GM23338 (cell line): ENCODE data around the gene STMN3. TPM values are rescaled to one million over a fixed set of nuclear protein-coding genes. Genes with fewer than 3 reads are reported as not detected.

Experiments used
- ATAC-seq: fragments of 200-7000 bp; cut with Tn5 transposase; 3 replicates; pipeline ENCODE4 v1.9.1; 2020
- DNase-seq: peaks from one replicate; pipeline ENCODE4 v3.0.0-alpha.2; 2015; ENCODE audit warnings: low spot score
- H2AFZ ChIP-seq: fragments of 200-600 bp; sonication (generic); 2 replicates; pipeline ENCODE4 v1.8.0; 2016; ENCODE audit warnings: antibody characterized with exemption, mild to moderate bottlenecking, moderate library complexity
- H3F3A ChIP-seq: fragments of 200-600 bp; sonication (generic); replicated peaks from 2 replicates; pipeline ENCODE4 v1.8.0; 2017; ENCODE audit warnings: antibody characterized with exemption, mixed run types, low read depth
- H3K27ac ChIP-seq: fragments of 200-600 bp; sonication (generic); 2 replicates; pipeline ENCODE4 v1.6.1; 2016; ENCODE audit warnings: low read depth
- H3K27me3 ChIP-seq: fragments of 200-600 bp; sonication (generic); 2 replicates; pipeline ENCODE4 v1.8.0; 2016; ENCODE audit warnings: mild to moderate bottlenecking, mixed run types, moderate library complexity; ENCODE audit not compliant: insufficient read depth
- H3K36me3 ChIP-seq: fragments of 200-600 bp; sonication (generic); 2 replicates; pipeline ENCODE4 v1.8.0; 2016; ENCODE audit warnings: mild to moderate bottlenecking; ENCODE audit not compliant: insufficient read depth
- H3K4me1 ChIP-seq: fragments of 200-600 bp; sonication (generic); 2 replicates; pipeline ENCODE4 v1.8.0; 2016; ENCODE audit warnings: mild to moderate bottlenecking, moderate library complexity; ENCODE audit not compliant: insufficient read depth
- H3K4me2 ChIP-seq: fragments of 200-600 bp; sonication (generic); 2 replicates; pipeline ENCODE4 v1.7.1; 2017; ENCODE audit warnings: mixed run types
- H3K4me3 ChIP-seq: fragments of 200-600 bp; sonication (generic); 2 replicates; pipeline ENCODE4 v1.6.1; 2016; ENCODE audit warnings: mixed run types
- H3K79me2 ChIP-seq: fragments of 200-600 bp; sonication (generic); replicated peaks from 2 replicates; pipeline ENCODE4 v1.8.0; 2017; ENCODE audit warnings: mild to moderate bottlenecking; ENCODE audit not compliant: insufficient read depth
- H3K9me2 ChIP-seq: fragments of 200-600 bp; sonication (generic); 2 replicates; pipeline ENCODE4 v1.8.0; 2017; ENCODE audit not compliant: insufficient read depth
- H4K20me1 ChIP-seq: fragments of 200-600 bp; sonication (generic); replicated peaks from 2 replicates; pipeline ENCODE4 v1.8.0; 2017; ENCODE audit warnings: mild to moderate bottlenecking; ENCODE audit not compliant: insufficient read depth
- H3K27ac Mint-ChIP-seq: 2 replicates; pipeline ENCODE4 v1.8.0; 2020; ENCODE audit warnings: inconsistent platforms, mild to moderate bottlenecking, moderate library complexity, mixed read lengths
- H3K27me3 Mint-ChIP-seq: 3 replicates; pipeline ENCODE4 v1.8.0; 2022; ENCODE audit warnings: low read depth, mild to moderate bottlenecking, moderate library complexity, mixed read lengths, inconsistent platforms; ENCODE audit not compliant: insufficient read depth, poor library complexity
- H3K36me3 Mint-ChIP-seq: 3 replicates; pipeline ENCODE4 v1.8.0; 2021; ENCODE audit warnings: low read depth, mild to moderate bottlenecking, inconsistent platforms, moderate library complexity, mixed read lengths
- H3K4me1 Mint-ChIP-seq: 3 replicates; pipeline ENCODE4 v1.8.0; 2020; ENCODE audit warnings: mild to moderate bottlenecking, inconsistent platforms, mixed read lengths
- H3K4me3 Mint-ChIP-seq: 3 replicates; pipeline ENCODE4 v1.8.0; 2021; ENCODE audit warnings: moderate library complexity, mild to moderate bottlenecking, inconsistent platforms, mixed read lengths
- H3K9me3 Mint-ChIP-seq: 3 replicates; pipeline ENCODE4 v1.8.0; 2020; ENCODE audit warnings: moderate library complexity, mild to moderate bottlenecking, inconsistent platforms, mixed read lengths
- CREB1 ChIP-seq: fragments of 250-450 bp; sonication (Bioruptor Pico); IDR thresholded peaks from 2 replicates; pipeline ENCODE4 v1.5.0; 2020; ENCODE audit warnings: low read depth, mild to moderate bottlenecking, moderate library complexity
- EZH2phosphoT487 ChIP-seq: fragments of 200-600 bp; sonication (generic); IDR thresholded peaks from one replicate; pipeline ENCODE4 v1.8.1; 2018; ENCODE audit warnings: antibody characterized with exemption; ENCODE audit not compliant: unreplicated experiment
- JUNB ChIP-seq: IDR thresholded peaks from one replicate; pipeline ENCODE4 v1.6.1; 2016; ENCODE audit warnings: antibody characterized with exemption; ENCODE audit not compliant: unreplicated experiment
- POLR2AphosphoS5 ChIP-seq: IDR thresholded peaks from 2 replicates; pipeline ENCODE4 v1.6.1; 2016; ENCODE audit warnings: antibody characterized with exemption, low read depth
- polyA plus RNA-seq: library from polyadenylated mRNA; unstranded; fragments of >200 nt; fragmentation: Nextera tagmentation; extraction: Ambion mirVana; gene quantifications from 2 replicates; pipeline ENCODE4 v1.2.1, GENCODE V29; 2016
- total RNA-seq: library from RNA; depleted of rRNA; stranded (reverse); fragments of >200 nt; shearing (Covaris generic); gene quantifications from 2 replicates; pipeline ENCODE4 v1.2.3, GENCODE V29; 2014
- TF ChIP-seq, protein P1 (sequence below): IDR thresholded peaks from one replicate; pipeline ENCODE4 v1.6.1; 2018; ENCODE audit warnings: antibody characterized with exemption; ENCODE audit not compliant: unreplicated experiment
- TF ChIP-seq, protein P2 (sequence below): fragments of 250-450 bp; sonication (Bioruptor Pico); IDR thresholded peaks from 2 replicates; pipeline ENCODE4 v1.5.0; 2020; ENCODE audit warnings: mild to moderate bottlenecking, moderate library complexity
- TF ChIP-seq, protein P3 (sequence below), 2 experiments: fragments of 200-600 bp in 1 of 2; sonication (generic) in 1 of 2; conservative IDR thresholded peaks; 2 replicates each; pipeline versions ENCODE4 v1.5.1 to v1.6.1; 2016 to 2017; ENCODE audit warnings: antibody characterized with exemption in 2 of 2, low read depth in 2 of 2, mild to moderate bottlenecking in 2 of 2, moderate library complexity in 1 of 2

STMN3 gene
- total and polyA plus RNA-seq, 2 experiments from 2014 or later, result 28.6 to 61.3 TPM

DNA sequence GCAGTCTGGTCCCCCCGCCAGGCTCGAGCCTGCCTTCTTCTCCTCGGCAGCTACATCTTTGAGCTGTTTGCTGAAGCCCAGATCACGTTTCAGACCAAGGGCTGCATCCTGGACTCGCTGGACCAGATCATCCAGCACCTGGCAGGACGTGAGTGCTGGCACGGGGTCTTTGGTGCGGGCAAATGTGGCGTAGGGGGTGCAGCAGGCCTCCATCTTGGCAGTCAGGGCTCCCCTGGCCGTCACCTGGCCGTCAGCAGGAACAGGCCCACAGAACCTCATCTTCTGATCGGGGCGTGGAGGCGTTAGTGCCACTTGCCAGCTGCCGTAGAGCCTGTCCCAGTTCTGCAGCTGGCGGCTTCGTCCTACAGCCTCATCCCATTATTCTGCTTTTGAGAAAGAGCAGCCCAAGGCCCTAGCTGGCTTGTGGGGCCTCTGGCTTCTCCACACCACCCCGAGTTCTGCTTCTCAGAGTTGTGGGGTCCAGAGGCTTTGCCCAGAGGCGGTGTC, 26.6 kb upstream of the STMN3 start:
- no peaks in the 10 kb centered on the region for H3F3A ChIP-seq
- no peak overlapping the region for H3K27ac ChIP-seq

More for the DNA sequence above, 26.6 kb upstream of the STMN3 start:
- Histone ChIP-seq H4K20me1 (no peaks in the 10 kb centered on the region), H3K9me2 (no peaks in the 10 kb centered on the region), H3K4me2 (no peak overlapping the region), H3K79me2 (no peaks in the 10 kb centered on the region), H3K27me3 (no peaks in the 10 kb centered on the region), H3K4me1 (no peaks in the 10 kb centered on the region), H3K4me3 (no peak overlapping the region), H3K36me3 (no peaks in the 10 kb centered on the region), H2AFZ (no peak overlapping the region)
- DNase-seq, result no peak
- H3K4me1 Mint-ChIP-seq, result no peaks in the 10 kb centered on the region
- no peak for ATAC-seq
- TF ChIP-seq CREB1 (CRISPR knock-in tag), result no peak
- no peak for TF ChIP-seq EZH2phosphoT487
- TF ChIP-seq, protein P1, sequence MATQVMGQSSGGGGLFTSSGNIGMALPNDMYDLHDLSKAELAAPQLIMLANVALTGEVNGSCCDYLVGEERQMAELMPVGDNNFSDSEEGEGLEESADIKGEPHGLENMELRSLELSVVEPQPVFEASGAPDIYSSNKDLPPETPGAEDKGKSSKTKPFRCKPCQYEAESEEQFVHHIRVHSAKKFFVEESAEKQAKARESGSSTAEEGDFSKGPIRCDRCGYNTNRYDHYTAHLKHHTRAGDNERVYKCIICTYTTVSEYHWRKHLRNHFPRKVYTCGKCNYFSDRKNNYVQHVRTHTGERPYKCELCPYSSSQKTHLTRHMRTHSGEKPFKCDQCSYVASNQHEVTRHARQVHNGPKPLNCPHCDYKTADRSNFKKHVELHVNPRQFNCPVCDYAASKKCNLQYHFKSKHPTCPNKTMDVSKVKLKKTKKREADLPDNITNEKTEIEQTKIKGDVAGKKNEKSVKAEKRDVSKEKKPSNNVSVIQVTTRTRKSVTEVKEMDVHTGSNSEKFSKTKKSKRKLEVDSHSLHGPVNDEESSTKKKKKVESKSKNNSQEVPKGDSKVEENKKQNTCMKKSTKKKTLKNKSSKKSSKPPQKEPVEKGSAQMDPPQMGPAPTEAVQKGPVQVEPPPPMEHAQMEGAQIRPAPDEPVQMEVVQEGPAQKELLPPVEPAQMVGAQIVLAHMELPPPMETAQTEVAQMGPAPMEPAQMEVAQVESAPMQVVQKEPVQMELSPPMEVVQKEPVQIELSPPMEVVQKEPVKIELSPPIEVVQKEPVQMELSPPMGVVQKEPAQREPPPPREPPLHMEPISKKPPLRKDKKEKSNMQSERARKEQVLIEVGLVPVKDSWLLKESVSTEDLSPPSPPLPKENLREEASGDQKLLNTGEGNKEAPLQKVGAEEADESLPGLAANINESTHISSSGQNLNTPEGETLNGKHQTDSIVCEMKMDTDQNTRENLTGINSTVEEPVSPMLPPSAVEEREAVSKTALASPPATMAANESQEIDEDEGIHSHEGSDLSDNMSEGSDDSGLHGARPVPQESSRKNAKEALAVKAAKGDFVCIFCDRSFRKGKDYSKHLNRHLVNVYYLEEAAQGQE, result no peak
- TF ChIP-seq, protein P2, sequence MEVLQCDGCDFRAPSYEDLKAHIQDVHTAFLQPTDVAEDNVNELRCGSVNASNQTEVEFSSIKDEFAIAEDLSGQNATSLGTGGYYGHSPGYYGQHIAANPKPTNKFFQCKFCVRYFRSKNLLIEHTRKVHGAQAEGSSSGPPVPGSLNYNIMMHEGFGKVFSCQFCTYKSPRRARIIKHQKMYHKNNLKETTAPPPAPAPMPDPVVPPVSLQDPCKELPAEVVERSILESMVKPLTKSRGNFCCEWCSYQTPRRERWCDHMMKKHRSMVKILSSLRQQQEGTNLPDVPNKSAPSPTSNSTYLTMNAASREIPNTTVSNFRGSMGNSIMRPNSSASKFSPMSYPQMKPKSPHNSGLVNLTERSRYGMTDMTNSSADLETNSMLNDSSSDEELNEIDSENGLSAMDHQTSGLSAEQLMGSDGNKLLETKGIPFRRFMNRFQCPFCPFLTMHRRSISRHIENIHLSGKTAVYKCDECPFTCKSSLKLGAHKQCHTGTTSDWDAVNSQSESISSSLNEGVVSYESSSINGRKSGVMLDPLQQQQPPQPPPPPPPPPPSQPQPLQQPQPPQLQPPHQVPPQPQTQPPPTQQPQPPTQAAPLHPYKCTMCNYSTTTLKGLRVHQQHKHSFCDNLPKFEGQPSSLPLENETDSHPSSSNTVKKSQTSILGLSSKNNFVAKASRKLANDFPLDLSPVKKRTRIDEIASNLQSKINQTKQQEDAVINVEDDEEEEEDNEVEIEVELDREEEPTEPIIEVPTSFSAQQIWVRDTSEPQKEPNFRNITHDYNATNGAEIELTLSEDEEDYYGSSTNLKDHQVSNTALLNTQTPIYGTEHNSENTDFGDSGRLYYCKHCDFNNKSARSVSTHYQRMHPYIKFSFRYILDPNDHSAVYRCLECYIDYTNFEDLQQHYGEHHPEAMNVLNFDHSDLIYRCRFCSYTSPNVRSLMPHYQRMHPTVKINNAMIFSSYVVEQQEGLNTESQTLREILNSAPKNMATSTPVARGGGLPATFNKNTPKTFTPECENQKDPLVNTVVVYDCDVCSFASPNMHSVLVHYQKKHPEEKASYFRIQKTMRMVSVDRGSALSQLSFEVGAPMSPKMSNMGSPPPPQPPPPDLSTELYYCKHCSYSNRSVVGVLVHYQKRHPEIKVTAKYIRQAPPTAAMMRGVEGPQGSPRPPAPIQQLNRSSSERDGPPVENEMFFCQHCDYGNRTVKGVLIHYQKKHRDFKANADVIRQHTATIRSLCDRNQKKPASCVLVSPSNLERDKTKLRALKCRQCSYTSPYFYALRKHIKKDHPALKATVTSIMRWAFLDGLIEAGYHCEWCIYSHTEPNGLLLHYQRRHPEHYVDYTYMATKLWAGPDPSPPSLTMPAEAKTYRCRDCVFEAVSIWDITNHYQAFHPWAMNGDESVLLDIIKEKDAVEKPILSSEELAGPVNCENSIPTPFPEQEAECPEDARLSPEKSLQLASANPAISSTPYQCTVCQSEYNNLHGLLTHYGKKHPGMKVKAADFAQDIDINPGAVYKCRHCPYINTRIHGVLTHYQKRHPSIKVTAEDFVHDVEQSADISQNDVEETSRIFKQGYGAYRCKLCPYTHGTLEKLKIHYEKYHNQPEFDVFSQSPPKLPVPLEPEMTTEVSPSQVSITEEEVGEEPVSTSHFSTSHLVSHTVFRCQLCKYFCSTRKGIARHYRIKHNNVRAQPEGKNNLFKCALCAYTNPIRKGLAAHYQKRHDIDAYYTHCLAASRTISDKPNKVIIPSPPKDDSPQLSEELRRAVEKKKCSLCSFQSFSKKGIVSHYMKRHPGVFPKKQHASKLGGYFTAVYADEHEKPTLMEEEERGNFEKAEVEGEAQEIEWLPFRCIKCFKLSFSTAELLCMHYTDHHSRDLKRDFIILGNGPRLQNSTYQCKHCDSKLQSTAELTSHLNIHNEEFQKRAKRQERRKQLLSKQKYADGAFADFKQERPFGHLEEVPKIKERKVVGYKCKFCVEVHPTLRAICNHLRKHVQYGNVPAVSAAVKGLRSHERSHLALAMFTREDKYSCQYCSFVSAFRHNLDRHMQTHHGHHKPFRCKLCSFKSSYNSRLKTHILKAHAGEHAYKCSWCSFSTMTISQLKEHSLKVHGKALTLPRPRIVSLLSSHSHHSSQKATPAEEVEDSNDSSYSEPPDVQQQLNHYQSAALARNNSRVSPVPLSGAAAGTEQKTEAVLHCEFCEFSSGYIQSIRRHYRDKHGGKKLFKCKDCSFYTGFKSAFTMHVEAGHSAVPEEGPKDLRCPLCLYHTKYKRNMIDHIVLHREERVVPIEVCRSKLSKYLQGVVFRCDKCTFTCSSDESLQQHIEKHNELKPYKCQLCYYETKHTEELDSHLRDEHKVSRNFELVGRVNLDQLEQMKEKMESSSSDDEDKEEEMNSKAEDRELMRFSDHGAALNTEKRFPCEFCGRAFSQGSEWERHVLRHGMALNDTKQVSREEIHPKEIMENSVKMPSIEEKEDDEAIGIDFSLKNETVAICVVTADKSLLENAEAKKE (CRISPR knock-in tag), result no peak
- TF ChIP-seq JUNB, result no peak
- TF ChIP-seq POLR2AphosphoS5, result no peak
- TF ChIP-seq, protein P3, sequence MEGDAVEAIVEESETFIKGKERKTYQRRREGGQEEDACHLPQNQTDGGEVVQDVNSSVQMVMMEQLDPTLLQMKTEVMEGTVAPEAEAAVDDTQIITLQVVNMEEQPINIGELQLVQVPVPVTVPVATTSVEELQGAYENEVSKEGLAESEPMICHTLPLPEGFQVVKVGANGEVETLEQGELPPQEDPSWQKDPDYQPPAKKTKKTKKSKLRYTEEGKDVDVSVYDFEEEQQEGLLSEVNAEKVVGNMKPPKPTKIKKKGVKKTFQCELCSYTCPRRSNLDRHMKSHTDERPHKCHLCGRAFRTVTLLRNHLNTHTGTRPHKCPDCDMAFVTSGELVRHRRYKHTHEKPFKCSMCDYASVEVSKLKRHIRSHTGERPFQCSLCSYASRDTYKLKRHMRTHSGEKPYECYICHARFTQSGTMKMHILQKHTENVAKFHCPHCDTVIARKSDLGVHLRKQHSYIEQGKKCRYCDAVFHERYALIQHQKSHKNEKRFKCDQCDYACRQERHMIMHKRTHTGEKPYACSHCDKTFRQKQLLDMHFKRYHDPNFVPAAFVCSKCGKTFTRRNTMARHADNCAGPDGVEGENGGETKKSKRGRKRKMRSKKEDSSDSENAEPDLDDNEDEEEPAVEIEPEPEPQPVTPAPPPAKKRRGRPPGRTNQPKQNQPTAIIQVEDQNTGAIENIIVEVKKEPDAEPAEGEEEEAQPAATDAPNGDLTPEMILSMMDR (conservative IDR thresholded peaks at IDR 0.05; ENCODE audit: low read depth in 2 of 2), result no peak
- no peak overlapping the region; the same call in 1 of the 2 replicates for H3K27ac Mint-ChIP-seq
- H3K27me3 Mint-ChIP-seq, result peaks cover 8% of the 10 kb centered on the region
- peaks cover 20% of the 10 kb centered on the region for H3K36me3 Mint-ChIP-seq
- H3K4me3 Mint-ChIP-seq, result no peak overlapping the region
- H3K9me3 Mint-ChIP-seq, result no peaks in the 10 kb centered on the region
